HG03469 (cell line): ENCODE results near the gene EMILIN2.

ENCODE experiments used
- ATAC-seq: cut with Tn5 transposase; IDR thresholded peaks from one replicate; pipeline ENCODE4 v1.9.1; 2021; ENCODE audit warnings: mild to moderate bottlenecking, moderate library complexity, moderate number of reproducible peaks; ENCODE audit not compliant: unreplicated experiment

Gene EMILIN2

DNA sequence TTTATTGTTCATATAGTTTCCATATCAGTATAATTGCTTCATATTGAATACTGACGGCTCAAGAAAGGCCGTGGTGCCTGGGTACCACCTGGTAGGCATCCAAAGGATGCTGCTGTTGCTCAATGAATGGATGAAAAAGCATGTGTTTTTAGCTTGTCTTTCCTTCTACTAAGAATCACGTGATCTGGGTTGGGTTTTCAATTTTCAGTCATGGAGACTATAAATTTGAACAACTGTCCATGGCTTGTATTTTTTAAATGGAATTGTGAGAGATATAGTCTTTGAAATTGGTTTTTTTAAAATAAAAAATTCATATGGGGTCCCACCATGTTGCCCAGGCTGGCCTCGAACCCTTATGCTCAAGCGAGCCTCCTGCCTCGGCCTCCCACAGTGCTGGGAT lies 25.3 kb downstream of the EMILIN2 start:
- ATAC-seq, result no peak

DNA sequence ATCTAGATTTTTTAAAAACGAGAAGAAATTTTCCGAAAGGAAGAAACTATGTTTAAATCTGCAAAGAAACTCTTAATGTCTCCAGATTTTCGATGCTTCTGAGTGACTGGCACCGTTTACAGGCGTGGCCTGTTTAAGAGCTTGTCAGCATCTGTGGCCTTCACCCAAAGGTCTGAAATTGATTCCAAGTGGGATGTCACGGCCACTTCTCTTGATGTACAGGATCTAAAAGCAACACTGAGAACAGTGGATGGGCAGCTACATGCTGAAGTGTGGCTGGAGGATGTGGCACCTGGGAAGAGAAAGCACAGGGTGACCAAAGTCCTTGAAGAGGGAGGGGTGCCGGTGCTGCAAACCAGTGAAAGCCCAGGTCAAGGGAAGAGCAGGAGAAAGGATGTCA lies 28.0 kb downstream of the EMILIN2 start:
- ATAC-seq, result no peak

DNA sequence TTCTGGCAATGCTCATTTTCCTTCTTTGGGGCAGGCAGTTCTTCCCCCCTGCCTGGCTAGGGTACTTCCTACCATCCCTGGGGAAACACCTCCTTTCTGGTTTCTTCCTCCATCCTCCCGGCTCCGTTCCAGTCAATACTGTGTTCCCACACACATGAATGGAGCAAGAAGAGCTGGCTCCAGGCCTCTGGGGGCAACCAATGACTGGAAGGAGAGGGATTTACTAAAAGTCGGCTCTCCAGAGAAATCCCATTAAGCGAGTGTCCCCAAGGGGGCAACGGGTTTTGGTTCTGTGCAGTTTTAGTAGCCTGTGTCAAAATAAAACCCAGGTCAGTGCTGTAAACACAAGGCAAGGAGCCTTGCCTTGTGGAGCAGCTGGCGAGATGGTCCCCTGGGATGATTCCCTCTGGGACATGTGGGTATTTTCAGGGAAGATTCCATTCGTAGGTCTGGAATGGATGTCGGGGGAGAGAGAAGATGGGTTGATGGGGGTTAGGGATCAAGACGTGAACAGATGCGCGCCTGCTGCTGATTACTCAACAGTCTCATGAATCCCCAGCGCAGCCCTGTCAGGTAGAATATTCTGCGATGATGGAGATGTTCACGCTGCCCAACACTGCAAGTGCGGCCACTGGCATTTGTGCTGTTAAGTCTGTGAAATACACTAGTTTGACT lies 32.0 kb downstream of the EMILIN2 start:
- no peak for ATAC-seq

DNA sequence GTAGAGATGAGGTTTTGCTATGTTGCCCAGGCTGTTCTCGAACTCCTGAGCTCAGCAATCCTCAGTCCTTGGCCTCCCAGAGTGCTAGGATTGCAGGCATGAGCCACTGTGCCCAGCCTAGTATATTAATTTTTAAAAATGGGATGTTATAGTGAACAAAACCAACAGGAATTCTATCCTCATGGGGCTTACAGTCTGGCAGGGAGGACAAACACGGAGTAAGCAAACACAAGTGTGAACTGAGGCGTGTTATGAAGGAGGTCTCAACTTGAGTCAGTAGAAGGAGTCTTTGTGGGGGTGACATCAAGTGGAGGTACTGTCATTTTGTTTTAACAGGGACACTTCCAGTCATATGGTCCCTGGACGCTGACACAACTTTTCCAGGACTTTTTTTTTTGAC lies 33.1 kb downstream of the EMILIN2 start:
- no peak for ATAC-seq

DNA sequence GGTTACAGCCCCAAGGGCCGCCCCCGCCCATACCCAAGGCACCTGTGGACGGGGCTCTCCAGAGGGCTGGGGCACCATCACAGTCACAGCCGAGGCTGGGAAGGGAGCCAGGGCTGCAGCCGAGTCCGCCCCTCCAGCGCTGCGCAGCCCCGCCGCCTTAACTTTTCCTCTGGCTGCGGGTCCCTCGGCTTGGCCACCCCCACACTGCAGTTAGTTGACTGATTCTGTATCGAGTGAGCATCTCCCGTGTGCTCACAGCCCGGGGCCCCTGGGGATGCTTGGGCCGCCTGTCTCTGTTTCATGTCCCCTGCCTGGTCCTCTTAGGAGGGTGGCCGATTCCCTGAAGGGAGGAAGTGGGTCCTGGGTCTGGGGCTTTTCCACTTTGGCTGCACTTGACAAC lies 33.7 kb downstream of the EMILIN2 start:
- no peak for ATAC-seq

DNA sequence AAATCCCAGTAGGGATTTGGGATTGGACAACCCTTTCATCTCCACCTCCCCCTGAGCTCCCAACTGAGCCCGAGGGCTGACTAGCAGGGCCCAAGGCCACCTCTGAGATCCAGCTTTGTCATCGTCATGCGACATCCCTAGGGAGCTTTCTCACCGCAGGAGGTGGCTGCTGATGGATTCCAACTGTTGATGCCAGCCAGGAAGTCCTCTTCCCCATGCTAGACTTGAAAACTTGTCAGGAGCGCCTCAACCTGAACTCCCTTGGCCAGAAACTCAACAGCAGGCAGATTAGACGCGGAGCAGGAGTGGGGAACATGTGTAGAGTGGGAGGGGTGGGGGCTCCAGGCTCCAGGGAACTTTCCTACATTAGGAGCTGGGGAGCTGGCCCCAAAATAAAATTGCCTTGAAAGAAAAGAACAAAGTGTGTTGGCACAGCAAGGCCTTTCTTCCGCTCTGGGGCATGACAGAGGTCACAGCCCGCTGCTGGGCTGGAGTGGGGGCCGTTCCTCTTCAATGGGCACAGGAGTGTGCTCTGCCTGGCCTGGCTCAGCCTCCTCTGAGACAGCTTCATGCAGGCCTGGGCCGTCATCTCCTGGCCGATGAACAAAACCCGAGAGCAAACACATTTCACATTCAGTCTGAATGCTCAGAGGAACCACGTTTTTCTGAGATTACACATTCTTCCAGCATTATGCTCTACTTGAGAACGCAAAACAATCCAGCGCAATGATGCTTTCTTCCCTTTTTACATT lies 34.5 kb downstream of the EMILIN2 start:
- ATAC-seq, result no peak

DNA sequence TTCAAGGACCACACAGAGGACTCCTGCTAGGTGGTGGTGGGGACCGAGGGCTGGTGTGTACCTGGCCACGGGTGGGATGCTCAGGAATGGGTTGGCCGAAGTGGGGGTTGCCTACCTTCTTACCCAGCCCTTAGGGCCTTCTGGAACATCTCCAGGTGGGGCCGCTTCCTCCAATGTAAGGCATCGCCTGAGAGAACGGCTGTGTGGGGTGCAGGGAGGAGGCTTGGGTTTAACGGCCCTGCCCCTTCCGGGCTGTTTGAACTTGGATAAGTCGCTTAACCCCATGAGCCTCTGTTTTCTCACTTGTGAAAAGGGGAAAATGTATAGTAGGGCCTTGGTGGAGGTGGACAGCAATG lies 35.0 kb downstream of the EMILIN2 start:
- ATAC-seq, result no peak

DNA sequence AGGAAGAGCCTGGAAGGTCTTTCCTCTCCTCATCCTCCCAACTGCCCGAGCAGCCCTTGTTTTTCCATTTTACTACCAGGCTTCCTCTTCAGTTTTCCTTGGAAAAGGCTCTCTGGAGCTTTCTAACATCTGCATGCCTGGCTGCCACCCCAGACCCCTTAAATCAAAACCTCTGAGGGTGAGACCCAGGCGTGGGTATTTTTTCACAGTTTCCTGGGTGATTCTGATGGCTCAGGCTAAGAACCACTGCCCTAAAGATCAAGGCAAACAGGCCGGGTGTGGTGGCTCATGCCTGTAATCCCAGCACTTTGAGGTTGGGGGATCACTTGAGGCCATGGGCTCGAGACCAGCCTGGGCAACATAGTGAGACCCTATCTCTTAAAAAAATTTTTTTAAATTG lies 35.4 kb downstream of the EMILIN2 start:
- ATAC-seq, result no peak

DNA sequence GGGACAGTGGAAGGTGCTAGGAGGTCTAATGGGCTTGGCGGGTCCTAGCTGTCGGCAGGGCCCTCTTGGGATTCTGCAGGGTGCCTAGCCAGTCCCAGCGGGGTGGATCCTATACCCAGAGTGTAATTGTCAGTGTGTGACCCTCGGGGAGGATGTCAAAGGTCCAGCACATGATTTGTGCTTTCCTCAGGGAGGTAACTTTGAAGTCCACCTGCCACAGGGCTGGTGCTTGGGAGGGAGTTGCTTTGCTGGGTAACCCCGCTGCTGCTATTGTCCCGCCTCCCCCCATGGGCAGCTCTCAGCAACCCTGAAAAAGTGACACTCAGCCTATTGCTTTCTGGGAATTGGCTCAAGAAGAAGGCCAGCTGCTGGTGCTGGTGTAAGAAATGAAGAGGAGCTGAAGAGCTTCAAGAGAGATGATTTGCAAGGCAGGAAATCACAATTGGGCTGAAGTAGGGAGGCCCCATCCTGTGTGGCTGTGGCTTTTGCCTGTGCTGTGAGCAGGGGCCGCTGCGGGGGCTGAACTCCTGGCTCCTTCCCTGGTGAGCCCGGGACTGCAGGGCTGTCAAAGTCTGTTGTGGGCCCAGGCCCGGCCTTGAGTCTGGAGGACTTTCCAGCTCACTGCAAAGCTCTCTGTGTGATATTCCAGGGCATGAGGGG lies 36.4 kb downstream of the EMILIN2 start:
- ATAC-seq, result peak; percentile 77

DNA sequence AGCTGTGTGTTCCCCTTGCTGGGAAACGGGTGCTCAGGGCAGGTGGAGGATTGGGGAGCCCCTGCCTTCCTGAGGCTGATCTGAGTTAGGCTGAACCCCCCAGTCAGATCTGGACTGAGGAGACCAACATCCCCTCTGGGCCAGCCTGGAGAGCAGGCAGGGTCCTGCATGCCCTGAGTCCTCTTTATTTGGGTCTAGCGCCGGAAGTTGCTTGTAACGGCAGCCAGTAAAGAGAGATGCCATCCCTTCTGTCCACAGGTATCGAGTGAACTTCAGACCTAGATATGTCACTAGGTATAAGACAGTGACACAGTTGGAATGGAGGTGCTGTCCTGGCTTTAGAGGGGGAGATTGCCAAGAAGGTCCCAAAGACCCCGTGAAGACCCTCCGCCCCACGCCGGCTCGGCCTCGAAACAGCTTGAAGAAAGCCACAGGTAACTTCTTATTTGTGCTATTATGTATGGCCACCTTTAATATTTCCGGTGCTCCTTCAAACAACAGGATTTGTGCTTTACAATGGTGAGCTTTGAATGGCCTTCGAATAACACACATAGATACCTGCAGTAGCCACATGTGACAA lies 38.0 kb downstream of the EMILIN2 start:
- ATAC-seq, result no peak

DNA sequence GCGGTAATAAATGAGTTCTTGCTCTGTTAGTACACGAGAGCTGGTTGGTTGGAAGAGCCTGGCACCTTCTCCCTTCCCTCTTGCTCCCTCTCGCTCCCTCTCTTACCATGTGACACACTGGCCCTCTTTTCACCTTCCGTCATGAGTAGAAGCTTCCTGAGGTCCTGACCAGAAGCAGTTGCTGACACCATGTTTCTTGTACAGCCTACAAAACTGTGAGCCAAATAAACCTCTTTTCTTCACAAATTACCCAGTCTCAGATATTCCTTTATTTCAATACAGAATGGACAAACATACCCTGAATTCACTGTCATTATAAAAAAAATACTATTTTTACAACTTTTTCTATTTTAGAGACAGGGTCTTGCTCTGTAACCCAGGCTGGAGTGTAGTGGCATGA lies 40.7 kb downstream of the EMILIN2 start:
- no peak for ATAC-seq

DNA sequence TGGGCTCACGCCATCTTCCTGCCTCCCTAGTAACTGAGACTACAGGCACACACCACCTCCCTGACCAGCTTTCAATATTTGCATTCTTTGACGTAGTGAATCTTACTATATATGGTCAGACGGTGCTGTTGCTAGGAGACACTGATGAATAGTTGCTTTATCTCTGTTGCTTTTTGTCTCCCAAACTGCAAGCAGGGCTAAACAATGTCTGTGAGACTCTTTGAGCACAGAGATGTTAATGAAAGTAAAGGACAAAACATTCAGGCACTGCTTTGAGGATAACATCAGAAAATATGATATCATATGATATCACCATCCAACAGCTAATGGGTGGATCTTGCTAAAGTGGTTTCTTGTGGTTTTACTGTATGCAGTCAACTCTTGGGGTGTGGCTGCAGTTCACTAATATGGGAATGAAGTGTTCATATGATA lies 43.0 kb downstream of the EMILIN2 start:
- no peak for ATAC-seq

DNA sequence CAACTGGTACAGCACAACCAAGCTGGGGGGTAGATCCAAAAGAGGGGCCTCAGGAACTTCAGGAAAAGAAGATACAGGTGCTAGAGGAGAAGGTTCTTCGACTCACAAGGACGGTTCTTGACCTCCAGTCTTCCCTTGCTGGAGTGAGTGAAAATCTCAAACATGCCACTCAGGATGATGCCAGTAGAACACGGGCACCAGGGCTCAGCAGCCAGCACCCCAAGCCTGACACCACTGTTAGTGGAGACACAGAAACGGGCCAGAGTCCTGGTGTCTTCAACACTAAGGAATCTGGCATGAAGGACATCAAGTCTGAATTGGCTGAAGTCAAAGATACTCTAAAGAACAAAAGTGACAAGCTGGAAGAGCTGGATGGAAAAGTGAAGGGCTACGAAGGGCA lies 43.8 kb downstream of the EMILIN2 start:
- no peak for ATAC-seq

DNA sequence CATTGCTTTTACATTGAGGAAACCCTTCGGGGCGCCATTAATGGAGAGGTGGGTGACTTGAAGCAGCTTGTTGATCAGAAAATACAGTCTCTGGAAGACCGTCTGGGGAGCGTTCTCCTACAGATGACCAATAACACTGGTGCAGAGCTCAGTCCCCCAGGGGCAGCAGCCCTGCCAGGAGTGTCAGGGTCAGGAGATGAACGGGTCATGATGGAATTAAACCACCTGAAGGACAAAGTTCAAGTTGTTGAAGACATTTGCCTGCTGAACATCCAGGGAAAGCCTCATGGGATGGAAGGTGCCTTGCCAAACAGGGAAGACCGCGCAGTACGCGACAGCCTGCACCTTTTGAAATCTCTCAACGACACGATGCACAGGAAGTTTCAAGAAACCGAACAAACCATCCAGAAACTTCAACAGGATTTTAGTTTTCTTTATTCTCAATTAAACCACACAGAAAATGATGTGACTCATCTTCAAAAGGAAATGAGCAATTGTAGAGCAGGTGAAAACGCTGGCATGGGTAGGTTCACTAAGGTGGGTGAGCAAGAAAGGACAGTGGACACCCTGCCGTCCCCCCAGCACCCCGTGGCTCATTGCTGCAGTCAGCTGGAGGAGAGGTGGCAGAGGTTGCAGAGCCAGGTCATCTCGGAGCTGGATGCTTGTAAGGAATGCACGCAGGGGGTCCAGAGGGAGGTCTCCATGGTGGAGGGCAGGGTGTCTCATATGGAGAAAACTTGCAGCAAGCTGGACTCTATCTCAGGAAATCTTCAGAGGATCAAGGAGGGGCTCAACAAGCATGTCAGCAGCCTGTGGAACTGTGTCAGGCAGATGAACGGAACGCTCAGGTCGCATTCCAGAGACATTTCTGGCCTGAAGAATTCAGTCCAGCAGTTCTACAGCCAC lies 45.0 kb downstream of the EMILIN2 start:
- no peak for ATAC-seq

DNA sequence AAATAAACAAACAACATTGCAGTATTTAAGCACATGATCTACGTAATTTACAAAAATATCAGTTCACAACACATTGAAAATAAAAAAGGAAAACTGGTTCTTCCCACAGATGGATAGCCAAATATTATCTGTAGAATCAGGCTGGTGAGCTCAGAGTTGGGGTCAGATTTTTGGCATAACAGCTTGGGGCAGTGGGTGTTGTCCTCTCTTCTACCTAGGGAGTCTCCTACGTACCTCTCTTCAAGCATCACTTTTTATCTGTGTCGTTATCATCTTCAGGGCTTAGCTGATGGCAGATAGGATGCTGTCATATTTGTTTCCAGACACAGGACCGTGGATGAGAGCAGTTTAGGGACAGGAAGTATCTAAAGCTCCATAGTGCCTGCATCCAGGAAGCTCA lies 46.2 kb downstream of the EMILIN2 start:
- ATAC-seq, result no peak

DNA sequence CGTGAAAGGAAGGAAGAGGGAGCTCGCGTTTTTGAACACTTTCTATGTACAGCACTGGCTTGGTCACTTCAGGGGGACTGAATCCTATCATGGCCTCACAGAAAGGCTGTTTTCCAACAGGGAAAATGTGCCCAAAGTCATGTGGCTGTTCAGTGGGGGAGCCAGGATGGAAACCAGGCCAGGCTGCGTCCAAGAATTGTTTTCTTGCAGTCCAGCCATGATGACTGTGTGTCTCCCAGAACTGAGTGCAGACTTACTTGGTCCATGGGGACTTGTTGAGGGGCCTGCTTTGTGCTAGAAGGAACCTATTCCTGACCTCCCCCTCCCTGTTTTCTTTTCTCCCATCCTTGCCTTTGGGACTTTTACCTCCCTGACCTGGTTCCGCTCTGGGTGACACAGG lies 46.9 kb downstream of the EMILIN2 start:
- ATAC-seq, result no peak

DNA sequence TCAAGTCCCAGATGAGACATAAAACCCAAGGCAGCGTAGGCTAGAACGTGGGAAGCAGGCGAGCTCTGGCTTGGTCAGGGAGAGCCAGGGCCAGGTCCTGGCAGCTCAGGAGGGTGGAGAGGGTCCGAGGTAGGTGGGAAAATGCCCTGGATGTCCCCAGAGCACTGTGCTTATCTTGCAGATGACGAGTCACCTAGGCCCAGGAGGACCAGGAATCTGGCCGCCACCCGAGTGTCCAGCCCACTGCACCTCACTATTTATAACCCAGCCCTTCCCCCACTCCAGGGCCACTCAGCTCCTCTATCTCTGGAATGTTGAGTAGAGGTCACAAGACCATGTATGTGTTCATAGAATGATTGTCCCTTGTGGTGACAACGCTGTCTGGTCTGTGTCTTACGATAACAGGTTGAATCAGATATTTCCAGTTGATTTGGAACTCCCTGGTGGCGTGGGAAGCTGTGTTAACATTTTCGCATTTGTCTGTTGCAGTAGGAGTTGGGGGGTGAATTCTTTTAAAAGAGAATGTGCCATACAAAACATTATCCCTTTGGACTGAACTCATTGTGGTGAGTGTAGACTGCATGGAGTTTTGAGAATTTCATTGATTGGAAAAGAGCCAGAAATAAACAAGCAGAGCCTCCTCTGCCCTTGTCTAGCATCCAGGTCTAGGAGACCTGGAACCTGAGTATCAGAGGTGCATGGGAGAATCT lies 47.5 kb downstream of the EMILIN2 start:
- no peak for ATAC-seq

DNA sequence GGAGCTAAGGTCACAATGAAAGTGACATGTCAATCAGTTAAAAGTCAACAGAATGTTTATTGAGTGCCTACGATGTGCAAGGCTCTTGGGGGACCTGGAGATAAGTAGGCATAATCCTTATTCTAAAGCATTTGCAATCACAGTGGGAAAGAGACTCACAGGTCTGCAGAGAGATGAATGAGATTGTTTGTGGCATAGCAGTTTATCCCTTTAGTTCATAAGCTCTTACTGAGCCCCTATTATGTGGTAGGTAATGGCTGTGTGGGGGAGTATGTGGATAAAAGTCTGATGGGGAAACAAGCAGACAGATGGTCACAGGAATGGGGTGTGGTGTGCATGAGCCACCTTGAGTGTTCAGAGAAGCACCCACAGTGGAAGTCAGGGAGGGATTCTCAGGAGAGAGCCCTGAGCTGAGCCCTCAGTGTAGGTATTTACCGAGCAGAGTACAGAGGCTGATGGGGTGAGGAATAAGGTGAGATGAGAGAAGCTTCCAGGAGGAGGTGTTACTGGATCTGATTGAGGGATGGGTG lies 48.1 kb downstream of the EMILIN2 start:
- ATAC-seq, result no peak

DNA sequence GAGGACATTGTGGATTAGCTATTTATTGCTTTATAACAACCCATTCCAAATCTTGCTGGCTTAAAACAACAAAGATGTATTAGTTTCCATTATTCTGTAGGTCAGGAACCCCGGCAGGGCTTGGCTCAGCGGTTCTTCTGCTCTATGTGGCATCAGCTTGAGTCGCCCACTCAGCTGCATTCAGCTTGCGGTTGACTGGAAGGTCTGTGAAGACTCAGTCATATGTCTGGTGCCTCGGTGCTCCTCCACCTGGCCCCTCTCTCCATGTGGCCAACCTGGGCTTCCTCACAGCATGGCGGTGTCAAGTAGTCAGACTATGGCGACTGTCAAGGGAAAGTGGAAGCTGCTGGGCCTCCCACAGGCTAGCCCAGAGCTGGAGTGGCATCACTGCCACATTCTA lies 48.6 kb downstream of the EMILIN2 start:
- no peak for ATAC-seq

DNA sequence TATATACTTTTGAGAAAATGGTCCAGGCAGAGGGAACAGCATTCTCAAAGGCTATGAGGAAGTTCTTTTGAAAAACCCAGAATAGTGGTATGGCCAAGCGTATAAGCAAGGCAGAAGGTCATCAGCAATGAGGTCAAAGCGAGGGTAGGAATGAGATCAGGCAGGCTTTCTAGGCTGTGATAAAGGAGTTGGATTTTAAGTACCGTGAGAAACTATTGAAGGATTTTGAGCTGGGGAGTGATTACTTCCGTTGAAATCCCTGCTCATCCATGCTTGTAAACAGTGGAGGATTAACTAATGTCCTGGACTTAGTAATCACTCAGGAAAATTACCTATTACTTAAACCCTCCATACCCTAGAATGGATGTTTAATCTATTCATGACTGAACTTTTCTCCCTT lies 50.2 kb downstream of the EMILIN2 start:
- ATAC-seq, result no peak
